ENCODE data around the gene EFNA2. TPM values are rescaled to one million over a fixed set of nuclear protein-coding genes. Genes with fewer than 3 reads are reported as not detected.

Gene EFNA2
- total RNA-seq, 1 donor = not detected

GRCh38 chr19:1307320-1307719, 21.6 kb downstream of the EFNA2 start:
- no peak overlapping the region for H3K4me3 ChIP-seq (ENCODE audit: low read depth, low read length)
- no peak for DNase-seq (ENCODE audit: low read depth)
- TF ChIP-seq, protein P1, sequence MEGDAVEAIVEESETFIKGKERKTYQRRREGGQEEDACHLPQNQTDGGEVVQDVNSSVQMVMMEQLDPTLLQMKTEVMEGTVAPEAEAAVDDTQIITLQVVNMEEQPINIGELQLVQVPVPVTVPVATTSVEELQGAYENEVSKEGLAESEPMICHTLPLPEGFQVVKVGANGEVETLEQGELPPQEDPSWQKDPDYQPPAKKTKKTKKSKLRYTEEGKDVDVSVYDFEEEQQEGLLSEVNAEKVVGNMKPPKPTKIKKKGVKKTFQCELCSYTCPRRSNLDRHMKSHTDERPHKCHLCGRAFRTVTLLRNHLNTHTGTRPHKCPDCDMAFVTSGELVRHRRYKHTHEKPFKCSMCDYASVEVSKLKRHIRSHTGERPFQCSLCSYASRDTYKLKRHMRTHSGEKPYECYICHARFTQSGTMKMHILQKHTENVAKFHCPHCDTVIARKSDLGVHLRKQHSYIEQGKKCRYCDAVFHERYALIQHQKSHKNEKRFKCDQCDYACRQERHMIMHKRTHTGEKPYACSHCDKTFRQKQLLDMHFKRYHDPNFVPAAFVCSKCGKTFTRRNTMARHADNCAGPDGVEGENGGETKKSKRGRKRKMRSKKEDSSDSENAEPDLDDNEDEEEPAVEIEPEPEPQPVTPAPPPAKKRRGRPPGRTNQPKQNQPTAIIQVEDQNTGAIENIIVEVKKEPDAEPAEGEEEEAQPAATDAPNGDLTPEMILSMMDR (IDR thresholded peaks at IDR 0.05; ENCODE audit: insufficient read depth, low read length) = no peak

DNA sequence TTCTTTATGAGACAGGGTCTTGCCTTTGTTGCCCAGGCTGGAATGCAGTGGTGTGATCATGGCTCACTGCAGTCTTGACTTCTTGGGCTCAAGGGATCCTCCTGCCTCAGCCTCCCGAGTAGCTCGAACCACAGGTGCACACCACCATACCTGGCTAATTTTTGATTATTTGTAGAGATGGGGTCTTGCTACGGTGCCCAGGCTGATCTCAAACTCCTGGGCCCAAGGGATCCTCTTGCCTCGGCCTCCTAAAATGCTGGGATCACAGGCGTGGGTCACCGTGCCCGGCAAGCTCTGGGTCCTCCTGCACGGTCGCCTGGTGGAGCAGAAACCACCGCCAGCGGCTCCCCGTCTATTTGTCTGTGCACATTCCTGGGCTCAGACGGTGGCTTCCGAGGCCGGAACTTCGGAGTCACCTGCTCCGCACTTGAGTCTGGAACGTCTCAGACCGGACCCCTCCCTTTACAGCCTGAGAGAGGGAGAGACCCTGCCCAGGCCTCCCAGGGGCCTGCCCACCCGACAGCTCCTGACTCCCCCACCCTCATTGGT, 22.2 kb downstream of the EFNA2 start:
- DNase-seq (ENCODE audit: low read depth) = no peak
- no peak overlapping the region for H3K4me3 ChIP-seq (ENCODE audit: low read depth, low read length)
- TF ChIP-seq, protein P1 (IDR thresholded peaks at IDR 0.05; ENCODE audit: insufficient read depth, low read length) = no peak

DNA sequence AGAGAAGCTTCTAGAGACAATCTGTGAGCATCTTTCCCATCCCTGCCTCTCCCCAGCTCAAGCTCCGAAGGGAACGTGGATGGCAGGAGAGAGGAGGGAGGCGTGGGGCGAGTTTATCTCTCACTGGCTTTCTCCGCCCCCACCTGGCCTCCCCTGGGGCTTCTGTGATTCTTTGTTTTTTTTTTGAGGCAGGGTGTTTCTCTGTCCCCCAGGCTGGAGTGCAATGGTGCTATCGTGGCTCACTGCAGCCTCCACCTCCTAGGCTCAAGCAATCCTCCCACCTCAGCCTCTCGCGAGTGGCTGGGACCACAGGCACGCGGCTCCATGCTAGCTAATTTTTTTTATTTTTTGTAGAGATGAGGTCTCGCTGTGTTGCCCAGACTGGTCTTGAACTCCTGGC, 23.0 kb downstream of the EFNA2 start:
- DNase-seq (ENCODE audit: low read depth) = no peak
- TF ChIP-seq, protein P1 (IDR thresholded peaks at IDR 0.05; ENCODE audit: insufficient read depth, low read length) = no peak

DNA sequence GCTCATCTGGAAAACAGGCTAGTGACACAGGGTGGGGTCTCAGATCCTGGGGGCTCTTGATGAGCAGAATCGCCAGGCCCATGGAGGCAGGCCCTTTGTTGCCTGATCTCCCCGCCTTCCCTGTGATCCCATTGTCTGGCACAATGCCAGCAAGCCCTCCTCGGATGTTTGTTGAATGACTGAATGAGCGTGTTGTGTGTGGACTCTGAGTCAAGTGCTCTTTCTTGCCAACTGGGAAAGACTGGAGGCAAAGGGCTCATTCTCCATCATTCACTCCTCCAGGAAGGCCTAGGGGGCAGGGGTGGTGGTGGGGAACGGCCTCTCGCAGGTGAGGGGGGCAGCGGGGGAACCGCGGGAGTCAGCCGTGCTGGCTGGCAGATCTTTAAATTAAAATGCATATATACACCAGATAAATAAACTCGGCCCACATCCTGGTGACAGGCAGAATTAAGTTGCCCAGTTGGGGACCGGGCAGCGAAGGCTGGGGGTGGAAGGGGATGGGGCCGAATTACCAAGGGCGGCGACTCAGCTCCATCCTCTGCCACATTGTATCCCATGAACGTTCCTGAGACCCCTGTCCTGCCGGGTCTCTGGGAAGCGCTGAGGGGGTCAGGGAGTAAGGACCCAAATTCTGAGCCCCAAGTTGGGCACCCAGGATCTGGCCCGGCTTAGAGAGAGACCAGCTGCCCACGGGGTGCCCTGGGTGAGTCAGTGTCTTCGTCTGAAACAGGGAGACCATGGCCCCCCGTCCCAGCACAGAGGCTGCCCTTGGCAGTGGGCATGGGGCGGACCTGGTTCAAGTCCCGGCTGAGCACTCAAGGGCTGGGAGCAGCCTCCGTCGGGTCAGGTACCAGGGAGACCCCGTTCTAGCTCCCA, 24.5 kb downstream of the EFNA2 start:
- DNase-seq (ENCODE audit: low read depth) = no peak
- no peak overlapping the region for H3K4me3 ChIP-seq (ENCODE audit: low read depth, low read length)
- TF ChIP-seq, protein P1 (IDR thresholded peaks at IDR 0.05; ENCODE audit: insufficient read depth, low read length) = no peak

More for the DNA sequence above, 23.0 kb downstream of the EFNA2 start:
- H3K4me3 ChIP-seq (ENCODE audit: low read depth, low read length) = no peak overlapping the region

DNA sequence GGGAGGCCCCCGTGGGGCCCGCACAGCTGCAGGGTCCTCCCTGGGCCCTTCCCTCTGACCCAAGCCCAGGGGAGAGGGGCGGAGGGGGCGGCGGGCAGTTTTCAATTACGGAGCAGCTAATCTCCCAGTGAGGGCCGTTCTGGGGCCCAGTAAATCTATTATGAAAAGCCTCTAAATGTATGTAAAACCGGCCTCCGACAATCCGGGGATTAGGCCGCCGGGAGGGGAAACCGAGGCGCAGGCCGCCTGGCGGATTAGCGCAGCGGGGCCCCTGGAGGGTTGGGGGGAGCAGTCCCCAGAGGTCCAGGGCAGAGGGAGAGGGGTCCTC, 25.1 kb downstream of the EFNA2 start:
- no peak overlapping the region for H3K4me3 ChIP-seq (ENCODE audit: low read depth, low read length)
- TF ChIP-seq, protein P1 (IDR thresholded peaks at IDR 0.05; ENCODE audit: insufficient read depth, low read length) = no peak
- DNase-seq (ENCODE audit: low read depth) = no peak

- no peak overlapping the region for H3K4me3 ChIP-seq (ENCODE audit: low read depth, low read length)
- DNase-seq (ENCODE audit: low read depth) = no peak
- TF ChIP-seq, protein P1 (IDR thresholded peaks at IDR 0.05; ENCODE audit: insufficient read depth, low read length) = no peak
These were observed 25.9 kb downstream of the EFNA2 start for GRCh38 chr19:1311543-1312091.

Data from fibroblast of the aortic adventitia (primary cell).